HG02884 (cell line): Measurements from ENCODE around the gene BCL11B.

Experiments used
- ATAC-seq: cut with Tn5 transposase; IDR thresholded peaks from one replicate; pipeline ENCODE4 v1.9.1; 2021; ENCODE audit warnings: mild to moderate bottlenecking, moderate library complexity; ENCODE audit not compliant: unreplicated experiment

The BCL11B gene

GRCh38 chr14:99226687-99227086, 45.3 kb downstream of the BCL11B start:
- ATAC-seq: no peak

DNA sequence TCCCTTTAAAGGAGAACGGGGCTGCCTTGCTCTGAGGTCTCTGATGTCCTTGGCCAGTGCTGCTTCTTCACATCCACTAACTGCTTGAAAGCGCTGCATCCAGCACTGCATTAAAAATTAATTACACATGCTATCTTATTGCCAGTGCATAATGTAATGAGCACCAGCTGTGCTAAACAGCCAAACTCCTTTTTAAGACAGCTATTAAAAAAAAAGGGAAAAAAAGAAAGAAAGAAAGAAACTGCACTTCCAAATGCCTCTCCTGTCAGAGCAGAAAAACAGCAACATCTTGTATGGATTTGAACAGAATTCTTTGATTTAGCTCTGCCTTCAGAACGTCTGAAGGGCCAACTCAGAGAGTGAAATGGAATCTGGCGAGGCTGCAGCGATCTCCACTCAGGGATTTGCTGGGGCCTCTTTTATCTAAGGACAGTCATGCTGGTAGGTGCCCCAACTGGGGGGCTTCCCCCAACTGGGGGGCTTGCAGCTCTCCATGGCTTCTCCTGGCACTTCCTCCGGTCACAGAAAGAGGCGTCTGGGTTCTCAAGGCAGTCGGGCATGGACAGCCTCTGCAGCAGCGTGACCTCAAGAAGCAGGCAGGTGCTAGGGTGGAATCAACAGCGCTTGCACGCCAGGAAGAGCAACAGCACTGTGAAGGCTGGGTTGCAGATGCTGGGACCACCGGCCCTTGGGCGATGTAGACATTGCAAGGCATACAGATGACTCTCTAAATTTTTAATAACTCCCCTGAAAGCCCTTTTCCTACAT, 46.4 kb downstream of the BCL11B start:
- ATAC-seq: no peak

- ATAC-seq: no peak
Observed at GRCh38 chr14:99224948-99225347, 47.0 kb downstream of the BCL11B start.

DNA sequence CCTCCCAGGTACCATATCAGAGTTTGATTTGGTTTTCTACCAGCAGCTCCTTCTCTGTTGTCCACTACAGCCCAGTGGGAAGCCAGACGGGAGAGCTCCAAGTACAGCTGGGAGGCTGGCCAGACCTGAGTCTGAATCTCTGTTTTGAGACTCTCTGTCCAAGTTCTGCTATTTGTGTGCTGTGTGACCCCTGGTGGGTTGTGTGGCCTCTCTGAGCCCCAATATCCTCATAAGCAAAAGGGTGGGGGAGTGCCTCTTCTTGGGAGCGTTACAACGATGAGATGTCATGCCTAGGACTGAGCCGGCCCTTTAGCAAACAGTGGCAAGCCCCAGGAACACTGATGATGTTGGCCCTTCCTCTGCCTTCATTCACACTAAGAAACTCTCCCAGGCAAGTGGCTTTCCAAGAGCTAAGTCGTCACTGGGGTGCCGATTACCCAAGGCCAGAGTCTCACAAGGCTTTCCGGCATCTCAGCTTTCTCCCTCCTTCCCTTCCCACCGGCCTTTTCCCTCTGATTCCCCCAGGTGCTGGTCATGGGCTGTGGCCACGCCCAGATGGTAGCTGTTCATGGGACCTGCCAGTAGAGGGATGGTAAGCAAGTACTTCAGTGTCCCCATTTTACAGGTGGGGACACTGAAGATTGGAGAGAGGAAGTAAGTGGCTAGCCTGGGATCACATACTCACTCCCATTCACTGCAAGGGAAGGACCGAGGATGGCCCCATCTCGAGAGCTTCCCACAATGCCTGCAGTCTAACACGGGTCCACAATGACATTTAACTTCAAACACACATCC, 47.7 kb downstream of the BCL11B start:
- no peak for ATAC-seq

DNA sequence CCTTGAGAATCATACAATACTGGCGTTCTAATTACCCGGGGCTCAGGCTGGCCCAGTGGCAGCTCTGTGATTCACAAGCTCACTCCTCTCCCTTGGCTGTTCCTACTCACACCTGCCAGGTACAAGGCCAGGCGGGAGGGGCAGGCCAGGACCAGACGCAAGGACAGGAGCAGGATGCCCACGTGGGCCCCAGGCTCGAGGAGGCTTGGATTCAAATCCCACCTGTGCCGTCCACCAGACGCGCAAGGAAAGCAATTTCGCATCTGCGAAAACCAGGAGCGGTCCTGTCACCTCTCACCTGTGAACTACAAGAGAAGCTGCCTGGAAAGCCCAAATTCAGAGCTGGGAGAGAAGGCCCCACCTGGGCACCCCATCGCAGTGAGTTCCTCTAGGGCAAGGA, 50.6 kb downstream of the BCL11B start:
- ATAC-seq: no peak

DNA sequence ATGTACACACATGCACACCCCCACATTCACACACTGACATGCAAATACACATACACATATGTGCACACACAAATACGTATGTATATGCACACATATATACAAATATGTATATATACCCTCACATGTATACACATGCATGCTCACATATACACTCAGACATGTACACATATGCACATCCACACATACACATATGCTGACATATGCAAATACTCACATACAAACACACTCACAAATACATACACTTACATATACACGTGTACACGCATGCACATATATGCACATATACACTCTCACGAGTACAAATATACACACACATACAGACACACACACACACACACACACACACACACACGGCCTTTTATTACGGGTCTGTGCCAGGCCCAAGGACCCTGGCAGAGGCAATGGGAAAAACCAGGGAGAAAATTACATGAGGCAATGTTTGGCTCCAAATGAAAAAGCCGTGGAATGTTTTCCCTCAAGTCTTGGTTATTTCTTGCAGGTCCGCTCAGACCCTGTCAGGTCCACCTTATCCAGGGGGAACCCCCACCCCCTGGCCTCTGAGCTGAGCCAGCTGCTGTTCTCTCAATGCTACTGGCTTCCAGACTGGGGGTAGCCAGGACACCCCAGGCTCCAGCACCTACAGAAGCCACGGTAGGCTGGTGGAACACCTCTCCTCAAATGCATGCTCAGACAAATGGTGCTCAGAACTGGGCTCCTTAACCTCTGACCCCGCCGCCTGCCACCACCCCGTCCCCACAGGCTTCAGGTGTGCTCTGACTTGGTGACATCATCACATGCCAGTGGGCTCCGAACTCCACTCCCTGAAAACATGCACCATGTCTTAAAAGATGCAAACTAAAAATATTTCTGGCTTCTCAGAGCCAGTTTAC, 54.7 kb downstream of the BCL11B start:
- no peak for ATAC-seq

DNA sequence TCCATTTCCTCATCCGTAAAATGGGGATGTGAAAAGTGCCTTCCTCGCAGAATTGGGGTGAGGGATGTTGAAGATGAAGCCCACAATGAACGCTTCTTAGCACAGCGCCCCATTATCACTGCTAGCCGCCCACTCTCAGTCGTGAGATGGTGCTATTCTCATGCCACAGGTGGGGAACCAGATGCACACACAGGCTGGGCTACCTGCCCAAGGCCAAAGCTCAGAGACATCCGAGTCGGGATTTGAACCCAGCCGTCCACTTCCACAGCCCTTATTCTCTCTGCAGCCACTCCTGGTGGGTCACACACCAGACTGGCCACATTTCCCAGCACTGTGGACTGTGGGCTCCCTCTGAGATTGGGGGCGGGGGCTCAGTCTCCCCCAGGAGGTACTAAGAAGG, 55.8 kb downstream of the BCL11B start:
- no peak for ATAC-seq

- ATAC-seq: no peak
Observed at GRCh38 chr14:99215277-99215676, 56.7 kb downstream of the BCL11B start.

DNA sequence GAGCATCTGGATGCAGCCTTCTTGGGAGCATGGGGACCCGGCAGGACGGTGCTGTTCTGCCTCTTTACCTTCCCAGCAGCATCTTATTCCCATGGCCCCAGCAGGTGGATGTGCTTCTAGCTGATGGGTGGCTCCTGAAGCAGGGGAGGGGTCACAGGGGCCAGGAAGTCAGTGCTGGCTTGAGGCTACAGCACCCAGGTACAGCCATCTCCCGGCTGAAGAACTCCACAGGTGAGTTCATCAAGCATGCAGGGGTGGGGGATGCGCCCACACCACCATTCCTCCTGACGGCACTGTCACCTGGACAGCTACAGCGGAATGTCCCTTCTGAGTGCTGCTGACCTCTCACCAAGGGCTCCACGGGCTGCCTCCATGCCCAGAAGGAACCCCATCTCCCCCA, 57.3 kb downstream of the BCL11B start:
- ATAC-seq: no peak

- no peak for ATAC-seq
Observed at GRCh38 chr14:99213527-99213971, 58.4 kb downstream of the BCL11B start.

GRCh38 chr14:99213101-99213500, 58.9 kb downstream of the BCL11B start:
- ATAC-seq: no peak

DNA sequence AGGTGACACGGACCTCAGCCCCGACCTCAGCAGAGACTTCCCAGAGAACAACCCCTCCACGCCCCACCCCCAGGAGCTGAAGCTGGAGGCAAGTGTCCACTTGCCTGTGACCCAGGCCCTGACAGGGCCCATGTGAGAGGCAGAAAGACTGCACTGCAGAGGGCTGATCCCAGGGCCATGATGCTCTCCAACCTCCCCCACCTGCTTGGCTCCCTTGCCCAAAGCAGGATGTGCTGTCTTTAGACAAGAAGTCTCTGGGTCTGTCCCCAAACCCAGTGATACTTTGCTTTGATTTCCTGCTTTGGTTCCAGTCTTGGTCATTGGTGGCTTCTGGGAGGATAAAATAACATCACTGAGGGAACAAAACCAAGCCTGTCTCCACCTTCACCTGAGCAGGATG, 59.4 kb downstream of the BCL11B start:
- ATAC-seq: no peak

GRCh38 chr14:99212199-99212598, 59.8 kb downstream of the BCL11B start:
- ATAC-seq: no peak

GRCh38 chr14:99211410-99211809, 60.6 kb downstream of the BCL11B start:
- no peak for ATAC-seq

GRCh38 chr14:99210333-99210732, 61.7 kb downstream of the BCL11B start:
- ATAC-seq: no peak

DNA sequence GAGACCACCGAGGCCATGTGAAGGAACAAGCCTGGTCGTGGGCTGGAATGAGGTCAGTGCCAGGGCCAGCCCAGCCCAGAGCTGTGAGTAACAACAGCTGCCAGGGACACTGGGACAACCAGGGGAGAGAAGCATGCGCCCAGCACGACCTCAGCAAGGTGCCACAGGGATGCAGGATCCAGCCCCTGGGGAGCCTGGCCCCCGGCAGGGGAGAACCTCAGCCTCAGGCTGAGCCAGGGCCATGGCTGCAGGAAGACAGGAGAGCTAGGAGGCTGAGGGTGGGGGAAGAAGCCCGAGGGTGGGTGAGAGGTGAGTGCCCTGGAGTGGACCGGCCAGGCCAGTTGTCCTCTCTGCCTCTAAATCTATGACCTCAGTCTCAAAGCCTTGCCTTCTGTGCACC, 62.6 kb downstream of the BCL11B start:
- no peak for ATAC-seq

- ATAC-seq: no peak
Observed at GRCh38 chr14:99208318-99208717, 63.7 kb downstream of the BCL11B start.

DNA sequence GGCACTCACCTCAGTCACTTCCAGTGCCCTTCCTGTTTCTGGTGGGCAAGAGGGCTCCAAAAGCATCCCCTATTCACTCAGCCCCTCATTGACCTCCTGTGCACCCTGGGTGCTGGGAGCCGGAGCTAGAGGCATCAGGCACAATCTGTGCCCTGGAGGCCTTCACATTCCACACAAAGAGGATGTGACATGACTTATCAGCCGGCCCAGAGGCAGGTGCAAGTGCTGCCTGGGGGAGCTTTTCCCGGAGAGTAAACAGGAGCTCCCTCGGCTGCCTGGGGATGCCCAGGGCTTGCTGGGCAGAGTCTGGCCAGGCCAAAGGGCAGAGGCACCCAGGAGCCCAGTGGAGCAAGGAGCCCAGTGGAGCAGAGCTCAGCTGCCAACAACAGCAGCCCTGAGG, 64.5 kb downstream of the BCL11B start:
- ATAC-seq: no peak

GRCh38 chr14:99206090-99206489, 65.9 kb downstream of the BCL11B start:
- no peak for ATAC-seq

- ATAC-seq: no peak
Observed at GRCh38 chr14:99205086-99205688, 66.8 kb downstream of the BCL11B start.

DNA sequence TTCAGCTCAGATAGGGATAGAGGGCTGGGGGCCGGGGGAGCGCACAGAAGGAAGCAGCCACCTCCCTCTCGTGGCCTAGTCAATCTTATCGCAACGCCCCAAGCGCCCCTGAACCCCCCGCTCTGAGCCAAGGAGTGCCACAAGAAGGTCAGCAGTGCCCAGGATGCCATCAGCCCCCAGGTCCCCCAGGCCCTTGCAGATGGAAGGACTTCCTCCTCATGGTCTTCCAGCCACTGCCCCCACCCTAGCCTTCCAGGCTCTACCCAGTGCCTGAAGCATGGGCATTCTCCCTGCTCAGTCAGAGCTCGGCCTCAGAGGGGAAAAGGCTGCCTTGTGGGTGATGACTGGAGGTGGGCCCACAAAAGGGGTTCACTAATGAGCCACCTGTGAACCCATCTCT, 68.2 kb downstream of the BCL11B start:
- ATAC-seq: no peak
